H1 (cell line): Measurements from ENCODE around the gene ELMO1. TPM values are rescaled to one million over a fixed set of nuclear protein-coding genes. Genes with fewer than 3 reads are reported as not detected.
A peak's percentile ranks its signal among the peaks of the same experiment; 100 is the strongest.

Source experiments
- CTCF ChIA-PET: fragments of 300-600 bp; sonication (Branson Sonifier 250); formaldehyde crosslinking; loops from one replicate; lab custom pipeline; 2021; ENCODE audit not compliant: partially characterized antibody; lab: Charles Lee
- POLR2A ChIA-PET: fragments of 300-600 bp; sonication (Branson Sonifier 250); formaldehyde crosslinking; loops from one replicate; lab custom pipeline; 2021; ENCODE audit warnings: inconsistent platforms; ENCODE audit not compliant: partially characterized antibody; lab: Charles Lee
- DNase-seq, 2 experiments: peaks; one replicate each; pipeline versions ENCODE4 v3.0.0 to v3.0.0-alpha.2; 2010 to 2022; ENCODE audit warnings: low spot score in 2 of 2, low read depth in 1 of 2, mixed read lengths in 1 of 2
- FAIRE-seq: peaks from 2 replicates; lab custom pipeline; 2011; peaks lifted over from hg19 to GRCh38; lab: Jason Lieb, UNC
- H2AFZ ChIP-seq: 2 replicates; pipeline ENCODE4 v1.8.1; 2012; ENCODE audit warnings: low read length, inconsistent platforms
- H2AK5ac ChIP-seq: 2 replicates; pipeline ENCODE4 v1.6.1; 2013; ENCODE audit warnings: low read depth, low read length
- H2BK120ac ChIP-seq: replicated peaks from 2 replicates; pipeline ENCODE3; 2013; ENCODE audit warnings: low read depth, low read length, inconsistent platforms
- H2BK12ac ChIP-seq: 2 replicates; pipeline ENCODE4 v1.6.1; 2013; ENCODE audit warnings: low read depth, low read length
- H2BK15ac ChIP-seq: 2 replicates; pipeline ENCODE4 v1.6.1; 2013; ENCODE audit warnings: low read length
- H2BK20ac ChIP-seq: 2 replicates; pipeline ENCODE4 v1.6.1; 2013; ENCODE audit warnings: low read length
- H2BK5ac ChIP-seq: 2 replicates; pipeline ENCODE4 v1.6.1; 2013; ENCODE audit warnings: low read depth, low read length
- H3K14ac ChIP-seq: 2 replicates; pipeline ENCODE4 v1.6.1; 2013; ENCODE audit warnings: inconsistent platforms; ENCODE audit not compliant: insufficient read length
- H3K18ac ChIP-seq: 2 replicates; pipeline ENCODE4 v1.6.1; 2013; ENCODE audit warnings: low read length; ENCODE audit errors: extremely low read depth
- H3K23ac ChIP-seq: 2 replicates; pipeline ENCODE4 v1.6.1; 2013; ENCODE audit warnings: inconsistent platforms; ENCODE audit not compliant: insufficient read length
- H3K23me2 ChIP-seq: 2 replicates; pipeline ENCODE4 v1.6.1; 2013; ENCODE audit warnings: low read depth, low read length
- H3K27ac ChIP-seq: 2 replicates; pipeline ENCODE4 v1.6.1; 2011; ENCODE audit warnings: low read depth, low read length, inconsistent platforms
- H3K27me3 ChIP-seq, 4 experiments: replicated peaks in 1 of 4; 1 replicate in 1 of 4; 2 replicates in 3 of 4; pipeline versions ENCODE4 v1.6.1 to v1.8.1; 2011 to 2013; ENCODE audit warnings: low read length in 3 of 4, mild to moderate bottlenecking in 3 of 4, inconsistent platforms in 2 of 4, mixed read lengths in 2 of 4, moderate library complexity in 1 of 4; ENCODE audit not compliant: control insufficient read depth in 3 of 4, insufficient read depth in 3 of 4; ENCODE audit errors: extremely low read depth in 1 of 4
- H3K36me3 ChIP-seq, 4 experiments: 2 replicates each; pipeline versions ENCODE4 v1.6.1 to v1.8.1; 2011 to 2013; ENCODE audit warnings: mild to moderate bottlenecking in 4 of 4, low read length in 3 of 4, moderate library complexity in 2 of 4, control low read depth in 1 of 4, inconsistent platforms in 1 of 4; ENCODE audit not compliant: insufficient read depth in 4 of 4, control insufficient read depth in 2 of 4
- H3K4ac ChIP-seq: replicated peaks from 2 replicates; pipeline ENCODE3; 2013; ENCODE audit warnings: low read length, low read depth, mixed read lengths, inconsistent platforms; ENCODE audit not compliant: insufficient read length
- H3K4me1 ChIP-seq, 4 experiments: replicated peaks in 1 of 4; 1 replicate in 1 of 4; 2 replicates in 3 of 4; pipeline versions ENCODE4 v1.6.1 to v1.8.1; 2011 to 2013; ENCODE audit warnings: low read length in 3 of 4, inconsistent platforms in 2 of 4, mixed read lengths in 1 of 4; ENCODE audit not compliant: insufficient read depth in 4 of 4, control insufficient read depth in 3 of 4
- H3K4me2 ChIP-seq, 2 experiments: 2 replicates each; pipeline versions ENCODE4 v1.6.1 to v1.8.1; 2011 to 2013; ENCODE audit warnings: low read depth in 2 of 2, low read length in 2 of 2, control low read depth in 1 of 2, inconsistent platforms in 1 of 2, mild to moderate bottlenecking in 1 of 2; ENCODE audit not compliant: insufficient read depth in 1 of 2
- H3K4me3 ChIP-seq, 4 experiments: fragments of 200-600, 300-600 bp in 1 of 4; sonication (generic), shearing (Covaris generic), sonication (Bioruptor Twin) in 1 of 4; 2 replicates each; pipeline versions ENCODE4 v1.5.1 to v1.8.1; 2011 to 2016; ENCODE audit warnings: low read length in 4 of 4, low read depth in 3 of 4, control low read depth in 2 of 4, inconsistent platforms in 2 of 4, mild to moderate bottlenecking in 2 of 4, mixed read lengths in 1 of 4, moderate library complexity in 1 of 4; ENCODE audit not compliant: insufficient read depth in 2 of 4; ENCODE audit errors: extremely low read depth in 1 of 4
- H3K56ac ChIP-seq: replicated peaks from 2 replicates; pipeline ENCODE3; 2013; ENCODE audit warnings: low read depth, mild to moderate bottlenecking, mixed read lengths, low read length, inconsistent platforms; ENCODE audit not compliant: insufficient read length
- H3K79me1 ChIP-seq: 2 replicates; pipeline ENCODE4 v1.6.1; 2013; ENCODE audit warnings: low read depth, low read length, control low read depth
- H3K79me2 ChIP-seq, 2 experiments: 2 replicates each; pipeline versions ENCODE4 v1.6.1 to v1.8.1; 2012 to 2013; ENCODE audit warnings: low read length in 2 of 2, mild to moderate bottlenecking in 2 of 2, inconsistent platforms in 1 of 2; ENCODE audit not compliant: insufficient read depth in 2 of 2, control insufficient read depth in 1 of 2
- H3K9ac ChIP-seq, 4 experiments: replicated peaks in 1 of 4; 1 replicate in 1 of 4; 2 replicates in 3 of 4; pipeline versions ENCODE4 v1.6.1 to v1.8.1; 2011 to 2013; ENCODE audit warnings: low read depth in 3 of 4, low read length in 3 of 4, control low read depth in 2 of 4, mild to moderate bottlenecking in 2 of 4, moderate library complexity in 2 of 4, inconsistent platforms in 1 of 4; ENCODE audit errors: extremely low read depth in 1 of 4
- H3K9me3 ChIP-seq, 2 experiments: 2 replicates each; pipeline versions ENCODE4 v1.6.1 to v1.8.1; 2012 to 2013; ENCODE audit warnings: mild to moderate bottlenecking in 2 of 2, moderate library complexity in 2 of 2, control low read depth in 1 of 2, inconsistent platforms in 1 of 2, low read depth in 1 of 2, low read length in 1 of 2, mixed read lengths in 1 of 2; ENCODE audit not compliant: insufficient read depth in 2 of 2
- H4K20me1 ChIP-seq, 2 experiments: replicated peaks in 1 of 2; 2 replicates each; pipeline versions ENCODE3 to v1.8.1; 2011 to 2013; ENCODE audit warnings: inconsistent platforms in 2 of 2, low read length in 2 of 2, mild to moderate bottlenecking in 1 of 2; ENCODE audit not compliant: insufficient read depth in 2 of 2, control insufficient read depth in 1 of 2
- H4K5ac ChIP-seq: 2 replicates; pipeline ENCODE4 v1.6.1; 2013; ENCODE audit warnings: low read length, low read depth, mixed read lengths, inconsistent platforms; ENCODE audit not compliant: insufficient read length
- H4K8ac ChIP-seq: 2 replicates; pipeline ENCODE4 v1.8.0; 2013; ENCODE audit warnings: mild to moderate bottlenecking, moderate library complexity, low read length, inconsistent platforms; ENCODE audit not compliant: insufficient read depth; ENCODE audit errors: extremely low read depth
- H4K91ac ChIP-seq: replicated peaks from 2 replicates; pipeline ENCODE3; 2013; ENCODE audit warnings: low read length, mixed read lengths, inconsistent platforms; ENCODE audit not compliant: insufficient read length
- ASH2L ChIP-seq: fragments of 200-600, 300-600 bp; sonication (generic); IDR thresholded peaks from one replicate; pipeline ENCODE4 v1.7.1; 2017; ENCODE audit warnings: low read length
- TAF7 ChIP-seq: optimal IDR thresholded peaks from 2 replicates; pipeline ENCODE3; 2011; ENCODE audit warnings: low read depth, mild to moderate bottlenecking, inconsistent platforms, low read length, moderate library complexity, borderline replicate concordance
- WGBS, 2 experiments: shearing (Covaris generic) in 1 of 2; methylation state at CpG; one replicate each; pipeline versions ENCODE4 v1.1.6 to v1.1.7; 2013 to 2015; ENCODE audit warnings: low lambda C conversion rate in 2 of 2, mixed read lengths in 2 of 2, inconsistent platforms in 1 of 2, low coverage in 1 of 2, missing lambda C conversion rate in 1 of 2; ENCODE audit not compliant: insufficient replicate concordance in 2 of 2, insufficient coverage in 1 of 2, insufficient read length in 1 of 2; ENCODE audit errors: extremely low coverage in 1 of 2, missing lambda C conversion rate in 1 of 2; 5-methylcytosine and 5-hydroxymethylcytosine counted together
- polyA plus RNA-seq, 7 experiments: library from polyadenylated mRNA; depleted of rRNA in 3 of 7; stranded (reverse) in 5 of 7; unstranded in 2 of 7; fragments of >200 nt in 5 of 7; fragments of 200-250 nt in 2 of 7; gene quantifications; 1 replicate in 5 of 7; 2 replicates in 1 of 7; 4 replicates in 1 of 7; pipeline versions ENCODE4 v1.2.1 to v1.2.3, GENCODE V29; 2011 to 2013; ENCODE audit warnings: missing spikeins in 2 of 7, mixed read lengths in 2 of 7
- total RNA-seq: library from RNA; stranded (reverse); fragmentation: NEBNext Ultra II Directional; extraction: Animal tissue kit (Norgen Biotek cat#: 25700); gene quantifications from 2 replicates; pipeline ENCODE4 v1.2.1, GENCODE V29; 2021
- TF ChIP-seq, protein P1 (sequence below): IDR thresholded peaks from 2 replicates; pipeline ENCODE4 v1.6.1; 2012; ENCODE audit warnings: inconsistent platforms

Gene ELMO1
- total and polyA plus RNA-seq, 2 of the 8 experiments (the other 6 are each of a cell fraction or from before 2014, with no cell fraction given), result 18.4 to 21.0 TPM

DNA sequence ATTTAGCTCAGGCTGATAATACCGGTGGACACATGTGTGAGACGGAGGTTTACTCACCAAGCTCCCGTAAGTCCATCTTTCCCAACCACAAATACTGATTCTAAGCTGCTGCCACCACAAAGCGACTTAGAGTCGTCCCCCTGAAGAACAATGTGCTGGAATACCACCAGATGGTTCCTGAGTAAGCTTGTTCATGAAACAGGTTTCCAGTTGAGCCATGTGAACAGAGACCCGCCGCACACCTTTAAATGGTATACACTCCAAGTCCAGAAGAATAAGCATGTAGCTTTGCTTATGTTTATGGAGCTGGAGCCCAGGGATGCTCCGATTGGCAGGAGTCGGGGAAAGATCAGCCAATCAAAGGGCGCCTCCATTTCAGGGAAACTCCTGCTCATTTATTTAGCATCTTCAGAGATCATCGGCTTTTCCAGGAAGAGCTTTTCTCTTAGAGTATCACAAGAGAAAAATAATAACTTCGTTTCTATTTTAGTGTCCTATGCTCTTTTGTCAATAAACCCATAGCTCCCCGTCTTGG, 462.7 kb downstream of the ELMO1 start:
- H3K23me2 ChIP-seq, result no peaks in the 10 kb centered on the region
- no peak overlapping the region for H3K4me3 ChIP-seq
- H3K9ac ChIP-seq, result no peak overlapping the region
- H2AK5ac ChIP-seq, result 0 out of 2 replicates have a peak overlapping the region, but pooled peaks have one; percentile 48
- H2BK15ac ChIP-seq, result peak overlapping the region; percentile 40; the same call in 1 of the 2 replicates
- H3K4me1 ChIP-seq, result peaks cover 0 to 14% (median 0%) of the 10 kb centered on the region in 4 experiments; a peak in 3 of 7 replicates
- no peaks in the 10 kb centered on the region for H3K9me3 ChIP-seq
- no peak overlapping the region for H2AFZ ChIP-seq
- no peak overlapping the region for H2BK120ac ChIP-seq
- no peaks in the 10 kb centered on the region for H3K79me2 ChIP-seq
- ChIA-PET POLR2A (no interaction called here), CTCF (interaction anchor here (0.6 to 11.2 kb wide), 27 partner anchors 8 to 1033 kb away, joined by 3 to 162 read pairs (median 4); partner anchors contain the start of gene SFRP4)
- H4K91ac ChIP-seq, result no peak overlapping the region
- H3K27ac ChIP-seq, result no peak overlapping the region
- WGBS, 2 experiments, result 93% methylated on average over 13 of the region's 13 CpGs; no CpG with 5 or more reads in 1 of the 2 experiments
- H4K5ac ChIP-seq, result no peak overlapping the region
- H2BK20ac ChIP-seq, result no peak overlapping the region
- 0 out of 2 replicates have a peak overlapping the region, but pooled peaks have one; percentile 3 for H2BK5ac ChIP-seq
- no peaks in the 10 kb centered on the region for H4K20me1 ChIP-seq
- H3K56ac ChIP-seq, result no peak overlapping the region
- H3K79me1 ChIP-seq, result no peaks in the 10 kb centered on the region
- no peak overlapping the region for H3K4ac ChIP-seq
- no peak overlapping the region for H4K8ac ChIP-seq
- H3K4me2 ChIP-seq, result peak overlapping the region in 1 of 2 experiments; percentile 50; a peak in 2 of 4 replicates
- no peak overlapping the region for H3K14ac ChIP-seq
- H3K18ac ChIP-seq, result no peak overlapping the region
- H3K23ac ChIP-seq, result no peak overlapping the region
- H2BK12ac ChIP-seq, result peak overlapping the region; percentile 68; the same call in 1 of the 2 replicates
- H3K36me3 ChIP-seq, result no peaks in the 10 kb centered on the region
- no peak for FAIRE-seq
- no peaks in the 10 kb centered on the region for H3K27me3 ChIP-seq
- TF ChIP-seq ASH2L, result no peak
- no peak for TF ChIP-seq TAF7
- TF ChIP-seq, protein P1, sequence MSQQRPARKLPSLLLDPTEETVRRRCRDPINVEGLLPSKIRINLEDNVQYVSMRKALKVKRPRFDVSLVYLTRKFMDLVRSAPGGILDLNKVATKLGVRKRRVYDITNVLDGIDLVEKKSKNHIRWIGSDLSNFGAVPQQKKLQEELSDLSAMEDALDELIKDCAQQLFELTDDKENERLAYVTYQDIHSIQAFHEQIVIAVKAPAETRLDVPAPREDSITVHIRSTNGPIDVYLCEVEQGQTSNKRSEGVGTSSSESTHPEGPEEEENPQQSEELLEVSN, result no peak
- no peak for DNase-seq
